Progenitor cell of endocrine pancreas (in vitro differentiated cells): Measurements from ENCODE around the gene TTR. TPM values are rescaled to one million over a fixed set of nuclear protein-coding genes. Genes with fewer than 3 reads are reported as not detected.

Experiments used
- DNase-seq: peaks from one replicate; pipeline ENCODE4 v3.0.0; 2021; ENCODE audit warnings: low spot score; ENCODE audit not compliant: unreplicated experiment
- H3K27ac Mint-ChIP-seq: 2 replicates; pipeline ENCODE4 v1.8.0; 2021; ENCODE audit warnings: mild to moderate bottlenecking, moderate library complexity, mixed read lengths
- H3K27me3 Mint-ChIP-seq: 2 replicates; pipeline ENCODE4 v1.8.0; 2021; ENCODE audit warnings: mixed read lengths
- H3K36me3 Mint-ChIP-seq: 2 replicates; pipeline ENCODE4 v1.8.0; 2022; ENCODE audit warnings: mixed read lengths; ENCODE audit not compliant: insufficient read depth
- H3K4me1 Mint-ChIP-seq: 2 replicates; pipeline ENCODE4 v1.8.0; 2021; ENCODE audit warnings: low read depth, mixed read lengths
- H3K4me3 Mint-ChIP-seq: 2 replicates; pipeline ENCODE4 v1.8.0; 2021; ENCODE audit warnings: low read depth, mild to moderate bottlenecking, moderate library complexity, mixed read lengths
- H3K9me3 Mint-ChIP-seq: 2 replicates; pipeline ENCODE4 v1.8.0; 2021; ENCODE audit warnings: low read depth, mixed read lengths
- CTCF ChIP-seq: fragments of 200-600 bp; sonication (generic); IDR thresholded peaks from one replicate; pipeline ENCODE4 v1.5.0; 2021; ENCODE audit warnings: antibody characterized with exemption, mild to moderate bottlenecking; ENCODE audit not compliant: unreplicated experiment
- total RNA-seq: library from RNA; stranded (reverse); gene quantifications from 2 replicates; pipeline ENCODE4 v1.2.1, GENCODE V29; 2021

TTR gene
- total RNA-seq, 1 donor from 2014 or later: 150 TPM

DNA sequence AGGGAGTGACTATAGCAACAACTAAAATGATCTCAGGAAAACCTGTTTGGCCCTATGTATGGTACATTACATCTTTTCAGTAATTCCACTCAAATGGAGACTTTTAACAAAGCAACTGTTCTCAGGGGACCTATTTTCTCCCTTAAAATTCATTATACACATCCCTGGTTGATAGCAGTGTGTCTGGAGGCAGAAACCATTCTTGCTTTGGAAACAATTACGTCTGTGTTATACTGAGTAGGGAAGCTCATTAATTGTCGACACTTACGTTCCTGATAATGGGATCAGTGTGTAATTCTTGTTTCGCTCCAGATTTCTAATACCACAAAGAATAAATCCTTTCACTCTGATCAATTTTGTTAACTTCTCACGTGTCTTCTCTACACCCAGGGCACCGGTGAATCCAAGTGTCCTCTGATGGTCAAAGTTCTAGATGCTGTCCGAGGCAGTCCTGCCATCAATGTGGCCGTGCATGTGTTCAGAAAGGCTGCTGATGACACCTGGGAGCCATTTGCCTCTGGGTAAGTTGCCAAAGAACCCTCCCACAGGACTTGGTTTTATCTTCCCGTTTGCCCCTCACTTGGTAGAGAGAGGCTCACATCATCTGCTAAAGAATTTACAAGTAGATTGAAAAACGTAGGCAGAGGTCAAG, 955 bp downstream of the TTR start:
- H3K36me3 Mint-ChIP-seq: peaks cover 4% of the 10 kb centered on the region
- no peak overlapping the region for H3K27ac Mint-ChIP-seq
- no peaks in the 10 kb centered on the region for H3K27me3 Mint-ChIP-seq
- peaks cover 9% of the 10 kb centered on the region for H3K9me3 Mint-ChIP-seq
- TF ChIP-seq CTCF: no peak
- no peak for DNase-seq
- H3K4me1 Mint-ChIP-seq: peaks cover 39% of the 10 kb centered on the region
- no peak overlapping the region for H3K4me3 Mint-ChIP-seq

DNA sequence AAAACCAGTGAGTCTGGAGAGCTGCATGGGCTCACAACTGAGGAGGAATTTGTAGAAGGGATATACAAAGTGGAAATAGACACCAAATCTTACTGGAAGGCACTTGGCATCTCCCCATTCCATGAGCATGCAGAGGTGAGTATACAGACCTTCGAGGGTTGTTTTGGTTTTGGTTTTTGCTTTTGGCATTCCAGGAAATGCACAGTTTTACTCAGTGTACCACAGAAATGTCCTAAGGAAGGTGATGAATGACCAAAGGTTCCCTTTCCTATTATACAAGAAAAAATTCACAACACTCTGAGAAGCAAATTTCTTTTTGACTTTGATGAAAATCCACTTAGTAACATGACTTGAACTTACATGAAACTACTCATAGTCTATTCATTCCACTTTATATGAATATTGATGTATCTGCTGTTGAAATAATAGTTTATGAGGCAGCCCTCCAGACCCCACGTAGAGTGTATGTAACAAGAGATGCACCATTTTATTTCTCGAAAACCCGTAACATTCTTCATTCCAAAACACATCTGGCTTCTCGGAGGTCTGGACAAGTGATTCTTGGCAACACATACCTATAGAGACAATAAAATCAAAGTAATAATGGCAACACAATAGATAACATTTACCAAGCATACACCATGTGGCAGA, 3.6 kb downstream of the TTR start:
- TF ChIP-seq CTCF: no peak
- Mint-ChIP-seq H3K9me3 (no peaks in the 10 kb centered on the region), H3K4me1 (peaks cover 34% of the 10 kb centered on the region), H3K27me3 (no peaks in the 10 kb centered on the region), H3K4me3 (no peak overlapping the region), H3K27ac (no peak overlapping the region), H3K36me3 (peaks cover 4% of the 10 kb centered on the region)
- no peak for DNase-seq

GRCh38 chr18:31596081-31596872, 4.6 kb downstream of the TTR start:
- Mint-ChIP-seq H3K4me1 (peaks cover 27% of the 10 kb centered on the region), H3K4me3 (no peak overlapping the region), H3K27me3 (no peaks in the 10 kb centered on the region), H3K27ac (no peak overlapping the region), H3K36me3 (peaks cover 4% of the 10 kb centered on the region), H3K9me3 (no peaks in the 10 kb centered on the region)
- no peak for DNase-seq
- no peak for TF ChIP-seq CTCF

GRCh38 chr18:31598021-31598805, 6.5 kb downstream of the TTR start:
- Mint-ChIP-seq H3K4me1 (peaks cover 11% of the 10 kb centered on the region), H3K27ac (no peak overlapping the region), H3K27me3 (no peaks in the 10 kb centered on the region), H3K36me3 (peaks cover 4% of the 10 kb centered on the region), H3K4me3 (no peak overlapping the region), H3K9me3 (no peaks in the 10 kb centered on the region)
- no peak for TF ChIP-seq CTCF
- no peak for DNase-seq

DNA sequence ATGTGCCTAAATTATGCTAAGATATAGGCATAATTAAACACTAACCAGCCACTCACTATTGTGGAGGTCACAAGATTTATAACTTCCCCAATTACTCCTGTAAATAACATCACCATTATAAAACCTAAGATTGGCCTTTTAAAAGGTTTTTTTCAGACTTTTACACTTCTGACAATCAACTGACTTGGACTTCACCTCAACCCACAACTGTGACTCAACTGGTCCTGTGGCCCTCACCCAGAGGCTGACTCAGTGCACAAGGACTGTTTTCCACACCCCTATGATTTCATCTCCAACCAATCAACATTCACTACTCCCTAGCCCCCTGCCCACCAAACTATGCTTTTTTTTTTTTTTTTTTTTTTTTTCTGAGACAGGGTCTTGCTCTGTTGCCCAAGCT, 11.6 kb downstream of the TTR start:
- Mint-ChIP-seq H3K4me3 (no peak overlapping the region), H3K27ac (no peak overlapping the region), H3K9me3 (peaks cover 2% of the 10 kb centered on the region), H3K27me3 (no peaks in the 10 kb centered on the region), H3K4me1 (peaks cover 17% of the 10 kb centered on the region), H3K36me3 (peaks cover 3% of the 10 kb centered on the region)
- DNase-seq: no peak
- no peak for TF ChIP-seq CTCF
